SIG-M5 (cell line): ENCODE measurements around the gene DENND2A.
"Not testable (repeated sequence)": the region's sequence is repeated elsewhere in the genome, so short reads cannot be mapped to it uniquely, and the experiment has no call there.

ENCODE experiments used
- DNase-seq: peaks from one replicate; lab custom pipeline; 2025; lab: John Stamatoyannopoulos, UW

DENND2A gene

DNA sequence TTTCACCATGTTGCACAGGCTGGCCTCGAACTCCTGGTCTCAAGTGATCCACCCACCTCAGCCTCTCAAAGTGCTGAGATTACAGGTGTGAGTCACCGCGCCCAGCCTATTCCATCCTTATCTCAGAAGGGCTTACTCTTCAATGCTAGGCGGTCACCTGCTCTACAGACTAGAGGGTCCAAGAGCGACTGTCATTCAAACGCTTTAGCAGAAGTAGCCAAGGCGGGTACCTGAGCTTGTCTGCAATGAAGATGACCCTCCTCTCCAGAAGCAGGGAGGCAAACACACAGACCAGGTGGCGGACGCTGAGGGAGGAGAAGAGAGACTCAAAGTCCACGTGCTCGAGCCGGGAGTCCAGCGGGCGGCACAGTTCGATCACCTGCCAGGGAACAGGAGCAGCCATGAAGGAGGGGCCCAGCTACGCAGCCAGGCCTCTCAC is 96.2 kb downstream of the DENND2A start:
- no peak for DNase-seq

DNA sequence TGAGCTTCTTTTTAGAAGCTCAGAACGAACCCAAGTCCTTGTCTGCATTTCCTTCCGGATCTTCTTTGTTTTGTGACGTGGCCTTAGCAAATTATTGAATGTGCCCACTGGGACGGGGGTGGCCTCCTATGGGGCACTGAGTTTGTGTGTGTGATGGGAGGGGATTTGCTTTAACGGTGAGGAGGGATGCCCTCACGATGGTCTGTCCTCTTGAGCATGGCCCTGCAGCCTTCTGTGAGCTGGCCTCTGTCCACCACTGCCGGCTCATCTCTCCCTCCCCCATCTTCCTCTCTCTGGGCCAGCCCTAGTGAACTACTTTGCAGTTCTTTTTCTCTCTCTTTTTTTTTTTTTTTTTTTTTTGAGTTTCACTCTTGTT is 98.4 kb downstream of the DENND2A start:
- no peak for DNase-seq

DNA sequence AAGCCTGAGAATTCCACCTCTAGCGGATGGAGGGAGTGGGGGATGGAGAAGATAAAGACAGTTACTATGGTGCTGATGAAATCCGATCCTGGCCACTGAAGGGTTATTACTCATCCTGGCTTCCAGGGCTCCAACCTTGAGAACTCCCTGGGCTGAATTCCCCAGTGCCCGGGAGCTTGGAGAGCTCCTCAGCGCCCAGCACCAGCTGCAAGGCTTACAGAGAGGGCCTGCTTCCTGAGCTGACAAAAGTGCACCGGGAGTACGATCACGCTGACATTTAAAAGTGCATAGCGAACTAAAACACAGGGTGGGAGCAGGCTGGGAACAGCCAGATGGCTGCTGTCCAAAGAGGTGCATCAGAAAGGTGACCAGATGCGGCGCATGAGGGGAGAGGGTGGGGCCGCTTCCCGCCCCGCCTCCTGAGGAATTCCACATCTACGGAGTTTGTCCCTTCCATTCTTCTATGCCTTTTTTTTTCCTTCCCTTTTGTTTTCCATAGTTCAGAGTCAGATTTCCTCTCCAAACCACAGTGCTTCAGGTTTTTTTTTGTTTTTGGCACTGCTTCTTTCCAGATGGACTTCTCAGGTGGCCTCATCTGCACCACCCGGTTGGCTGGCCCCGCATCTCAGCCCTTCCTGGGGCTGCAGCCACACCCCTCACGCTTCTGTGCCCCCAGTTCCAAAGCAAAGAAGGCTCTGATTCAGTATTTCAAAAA is 98.9 kb downstream of the DENND2A start:
- no peak for DNase-seq

DNA sequence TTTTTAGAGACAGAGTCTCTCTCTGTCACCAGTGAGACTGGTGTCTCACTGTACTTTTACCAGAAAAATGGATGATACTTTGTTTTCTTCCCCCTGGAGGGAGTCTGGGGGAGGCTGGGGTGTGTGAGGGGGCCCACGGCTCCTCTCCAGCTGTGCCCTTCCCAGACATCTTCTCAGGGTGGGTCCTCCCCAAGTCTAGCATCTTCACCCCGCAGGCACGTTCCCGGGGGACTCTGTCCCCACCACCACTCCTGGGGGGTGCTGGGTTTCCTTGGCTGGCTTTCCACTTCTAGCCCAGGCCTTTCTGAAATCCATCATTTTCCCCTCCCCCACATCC is 99.5 kb downstream of the DENND2A start:
- no peak for DNase-seq

DNA sequence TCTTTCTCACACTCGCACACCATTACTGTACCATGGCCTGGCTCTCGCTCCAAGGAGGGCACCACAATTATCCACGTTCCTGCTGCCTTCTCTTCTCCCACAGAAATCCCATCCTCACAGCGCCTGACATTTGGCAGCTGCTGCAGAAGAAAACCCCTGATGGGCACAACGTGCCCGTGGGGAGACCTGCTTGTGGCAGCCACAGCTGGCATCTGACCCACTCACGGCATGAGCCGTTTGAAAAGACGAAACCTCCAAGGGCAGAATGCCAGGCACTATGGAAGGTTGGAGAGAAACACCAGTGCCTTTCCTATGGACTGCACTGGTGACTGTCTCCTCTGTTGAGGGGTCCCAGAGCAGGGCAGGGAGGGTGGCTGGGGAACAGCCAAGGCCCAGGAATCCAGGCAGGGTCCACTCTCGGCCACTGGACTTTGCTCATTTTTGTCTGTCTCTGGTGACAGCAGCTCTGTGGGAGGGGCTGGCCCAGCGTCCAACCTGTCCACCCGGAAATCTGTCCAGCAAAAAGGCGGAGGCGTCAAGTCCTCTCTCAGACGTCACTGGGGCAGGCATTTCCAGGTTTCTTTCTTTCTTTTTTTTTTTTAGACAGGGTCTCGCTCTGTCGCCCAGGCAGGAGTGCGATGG is 100.4 kb downstream of the DENND2A start:
- DNase-seq: no peak

DNA sequence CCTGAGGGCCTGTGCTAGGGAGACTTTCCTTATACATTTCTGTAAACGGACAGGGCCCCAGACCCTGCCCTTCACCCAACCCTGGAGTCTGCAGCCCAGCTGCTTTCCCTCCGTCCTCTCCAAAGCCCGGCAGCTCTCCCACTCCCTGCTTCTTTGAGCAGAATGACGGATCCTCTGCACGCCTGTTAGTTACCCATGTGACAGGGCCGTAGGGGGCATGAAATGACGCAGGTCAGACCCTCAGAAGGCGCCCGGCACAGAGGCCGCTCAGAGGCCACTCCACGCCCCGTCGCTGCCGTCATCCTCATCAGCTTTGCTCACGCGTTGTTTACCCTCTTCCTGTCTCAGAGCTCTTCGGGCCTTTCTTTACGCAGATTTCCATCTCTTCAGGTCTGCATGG is 101.2 kb downstream of the DENND2A start:
- DNase-seq: no peak

DNA sequence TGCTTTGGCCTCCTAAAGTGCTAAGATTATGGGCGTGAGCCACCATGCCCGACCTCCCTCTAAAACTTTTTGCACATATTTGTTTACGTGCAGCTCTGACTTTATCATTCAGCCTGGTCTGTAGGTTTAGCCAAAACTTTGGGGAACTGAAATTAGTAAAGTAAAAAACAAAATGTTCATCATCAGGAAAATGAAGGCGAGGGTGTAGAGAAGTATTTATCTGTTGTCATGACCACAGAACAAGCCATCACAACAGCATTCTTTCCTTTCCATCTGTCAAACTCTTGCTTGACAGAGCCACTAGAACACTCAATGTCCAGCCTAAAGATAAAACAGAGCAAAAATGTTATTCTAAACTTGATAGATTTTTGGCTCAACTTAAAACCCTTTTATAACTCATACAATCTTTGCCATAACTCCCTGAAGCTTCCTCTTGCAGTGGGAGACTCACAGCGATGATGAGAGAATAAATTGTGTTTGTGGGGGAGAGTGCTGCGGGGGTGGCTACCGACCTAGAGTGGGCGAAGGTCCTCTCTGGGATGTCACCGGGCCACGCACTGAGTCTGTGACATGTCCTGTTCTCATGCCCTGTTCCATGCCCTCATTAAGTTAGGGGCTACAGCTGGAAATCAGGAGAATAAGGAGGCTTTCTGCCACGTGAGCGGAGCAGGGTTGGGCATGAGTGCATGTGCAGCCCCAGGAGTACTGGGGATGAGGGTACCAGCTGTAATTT is 102.7 kb downstream of the DENND2A start:
- no peak for DNase-seq

DNA sequence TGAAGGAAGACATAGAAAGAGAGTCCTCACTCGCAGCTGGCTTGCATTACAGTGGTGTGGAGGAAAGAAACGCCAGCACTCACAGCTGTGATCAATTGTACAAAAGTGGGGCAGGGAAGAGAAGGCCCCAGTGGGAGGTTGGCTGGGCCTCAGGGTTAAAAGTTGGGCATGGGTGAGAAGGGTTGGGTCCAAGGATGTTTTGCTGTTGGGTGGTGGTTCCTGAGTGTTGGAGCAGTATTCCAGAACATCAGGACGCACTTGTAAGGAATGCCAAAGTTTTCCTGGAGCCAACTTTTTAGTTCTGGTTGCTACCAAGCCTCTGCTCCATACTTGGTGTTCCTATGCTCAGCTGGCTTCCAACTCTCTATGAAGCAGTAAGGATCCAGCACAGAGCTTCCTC is 105.9 kb downstream of the DENND2A start:
- DNase-seq: no peak

DNA sequence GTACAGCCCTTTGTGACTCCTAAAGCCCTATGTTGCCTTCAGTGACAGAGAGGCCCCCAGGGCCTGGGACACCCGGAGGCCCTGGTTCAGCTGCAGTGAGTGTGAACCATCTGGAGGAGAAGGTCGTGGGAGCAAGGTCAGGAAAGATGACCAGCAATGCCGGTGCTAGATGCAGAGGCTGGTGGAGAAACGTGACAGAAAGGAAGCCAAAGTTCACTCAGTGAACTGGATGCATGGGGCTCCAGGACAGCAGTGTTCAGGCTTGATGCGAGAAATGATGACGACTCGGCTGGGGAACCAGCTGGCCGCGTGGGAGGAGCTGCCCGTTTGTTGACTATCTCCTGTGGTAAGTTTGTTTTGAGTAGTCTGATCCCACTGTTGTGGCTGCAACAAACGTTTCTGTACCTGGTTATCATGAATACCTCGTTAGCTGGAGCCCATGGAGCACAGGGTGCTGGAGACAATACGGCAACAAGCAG is 107.2 kb downstream of the DENND2A start:
- no peak for DNase-seq

DNA sequence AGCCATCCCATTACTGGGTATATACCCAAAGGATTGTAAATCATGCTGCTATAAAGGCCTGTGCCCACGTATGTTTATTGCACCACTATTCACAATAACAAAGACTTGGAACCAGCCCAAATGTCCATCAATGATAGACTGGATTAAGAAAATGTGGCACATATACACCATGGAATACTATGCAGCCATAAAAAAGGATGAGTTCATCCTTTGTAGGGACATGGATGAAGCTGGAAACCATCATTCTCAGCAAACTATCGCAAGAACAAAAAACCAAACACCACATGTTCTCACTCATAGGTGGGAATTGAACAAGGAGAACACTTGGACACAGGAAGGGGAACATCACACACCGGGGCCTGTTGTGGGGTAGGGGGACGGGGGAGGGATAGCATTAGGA is 111.2 kb downstream of the DENND2A start:
- DNase-seq: not testable (repeated sequence)

DNA sequence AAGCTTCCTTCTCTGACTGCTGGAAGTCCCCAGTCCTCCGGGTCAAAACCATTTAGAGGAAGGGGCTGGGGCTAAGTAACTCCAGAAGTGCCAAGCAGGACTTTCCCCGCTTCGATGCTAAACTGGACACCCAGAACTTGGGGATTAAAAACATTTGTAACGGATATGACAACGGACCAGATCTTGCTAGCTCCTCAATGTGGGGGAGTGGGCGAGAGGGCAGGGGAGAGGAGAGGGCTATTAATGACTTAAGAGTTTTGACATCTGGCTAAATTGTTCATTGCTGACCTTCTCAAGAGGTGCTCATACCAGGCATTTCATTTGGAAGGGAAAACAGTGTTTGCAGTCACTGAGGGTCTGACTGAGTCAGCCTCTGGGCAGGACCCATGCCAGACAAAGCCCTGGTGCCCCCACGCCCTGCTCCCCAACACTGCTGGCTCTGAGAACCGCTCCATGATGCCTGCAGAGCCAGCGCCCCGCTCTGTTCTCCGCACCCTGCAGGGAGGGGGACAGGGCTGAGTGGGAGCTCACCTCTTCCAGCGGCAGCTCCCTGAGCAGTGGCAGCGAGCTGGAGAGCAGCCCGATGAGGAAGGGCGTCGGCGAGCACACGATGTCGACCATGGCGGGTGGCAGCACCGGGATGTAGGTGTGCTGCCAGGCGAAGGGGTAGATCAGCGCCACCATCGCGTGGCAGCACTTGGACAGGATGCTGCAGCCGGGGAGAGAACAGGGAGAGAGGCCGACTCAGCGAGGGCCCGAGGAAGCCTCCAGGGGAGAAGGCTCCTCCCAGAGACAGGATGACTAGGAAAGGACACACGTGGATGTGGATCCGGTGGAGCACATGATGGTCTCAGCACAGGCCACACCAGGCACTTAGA is 113.6 kb downstream of the DENND2A start:
- DNase-seq: no peak

DNA sequence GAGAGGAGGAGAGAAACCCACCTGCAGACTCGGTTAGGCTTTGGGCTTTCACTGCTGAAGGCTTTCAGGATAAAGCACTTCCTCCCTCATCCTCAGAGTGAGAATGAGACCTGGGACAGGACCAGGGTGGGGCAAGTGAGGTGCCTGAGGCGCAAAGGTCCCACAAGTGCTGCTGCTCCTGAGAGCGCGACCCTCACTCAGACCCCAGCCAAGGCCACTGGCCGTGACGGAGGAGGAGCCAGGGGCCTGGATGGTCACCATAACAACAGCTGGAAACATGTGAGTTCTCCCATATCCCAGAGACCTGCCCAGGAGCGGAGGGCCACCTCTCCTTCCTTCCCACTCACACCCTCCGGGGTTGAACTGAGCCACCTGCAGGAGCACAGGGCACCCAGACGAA is 114.4 kb downstream of the DENND2A start:
- DNase-seq: no peak

DNA sequence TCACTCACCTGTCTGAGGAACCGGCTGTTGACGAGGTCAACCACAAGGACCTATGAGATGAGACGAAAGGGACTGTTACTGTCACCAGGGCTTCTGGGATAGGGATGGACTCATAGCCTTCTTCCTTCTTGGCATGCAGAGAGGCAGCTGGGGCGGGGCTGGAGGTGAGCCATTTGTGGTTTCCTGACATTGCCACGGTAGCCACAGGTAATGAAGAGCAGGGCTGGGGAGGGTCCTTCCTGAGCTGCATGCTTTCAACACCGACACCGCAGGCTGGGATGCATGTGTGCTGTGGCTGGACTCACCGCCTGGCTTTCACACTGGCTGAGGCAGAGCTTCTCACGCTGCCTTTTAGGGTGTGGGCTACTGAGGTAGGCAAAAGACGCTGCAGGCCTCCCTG is 114.9 kb downstream of the DENND2A start:
- no peak for DNase-seq

DNA sequence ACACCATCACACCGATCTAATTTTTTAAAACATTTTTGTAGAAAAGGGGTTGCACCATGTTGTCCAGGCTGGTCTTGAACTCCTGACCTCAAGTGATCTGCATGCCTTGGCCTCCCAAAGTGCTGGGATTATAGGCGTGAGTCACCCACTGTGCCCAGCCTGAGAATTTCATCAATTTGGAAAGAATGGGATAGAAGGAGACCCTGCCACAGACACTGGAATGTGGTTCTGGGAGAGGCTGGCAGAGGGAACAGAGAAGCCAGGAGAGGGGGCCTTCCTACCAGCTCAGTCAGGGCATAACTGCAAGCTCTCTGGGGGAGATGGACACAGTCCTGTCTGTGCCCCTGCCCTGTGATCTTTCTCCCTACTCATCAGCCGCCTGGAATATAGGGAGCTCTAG is 119.2 kb downstream of the DENND2A start:
- no peak for DNase-seq

DNA sequence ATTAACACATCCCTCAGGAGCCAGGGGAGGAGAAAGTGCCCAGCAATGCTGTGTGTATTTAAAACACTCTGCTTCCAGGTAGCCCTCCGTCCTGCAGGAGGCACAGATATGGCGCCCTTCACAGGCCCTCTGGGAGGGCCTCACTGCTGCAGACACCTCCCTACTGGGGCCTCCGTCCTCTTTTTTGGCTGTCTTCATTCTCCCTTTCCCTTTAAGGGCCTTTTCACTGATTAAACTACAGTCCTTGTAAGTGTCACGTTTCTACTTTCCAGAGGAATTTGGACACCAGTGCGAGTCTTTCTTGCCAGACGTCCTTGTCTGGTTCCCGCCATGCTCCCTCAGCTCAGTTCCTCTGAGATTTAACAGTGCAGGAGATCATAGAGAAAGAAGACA is 121.6 kb downstream of the DENND2A start:
- DNase-seq: no peak

DNA sequence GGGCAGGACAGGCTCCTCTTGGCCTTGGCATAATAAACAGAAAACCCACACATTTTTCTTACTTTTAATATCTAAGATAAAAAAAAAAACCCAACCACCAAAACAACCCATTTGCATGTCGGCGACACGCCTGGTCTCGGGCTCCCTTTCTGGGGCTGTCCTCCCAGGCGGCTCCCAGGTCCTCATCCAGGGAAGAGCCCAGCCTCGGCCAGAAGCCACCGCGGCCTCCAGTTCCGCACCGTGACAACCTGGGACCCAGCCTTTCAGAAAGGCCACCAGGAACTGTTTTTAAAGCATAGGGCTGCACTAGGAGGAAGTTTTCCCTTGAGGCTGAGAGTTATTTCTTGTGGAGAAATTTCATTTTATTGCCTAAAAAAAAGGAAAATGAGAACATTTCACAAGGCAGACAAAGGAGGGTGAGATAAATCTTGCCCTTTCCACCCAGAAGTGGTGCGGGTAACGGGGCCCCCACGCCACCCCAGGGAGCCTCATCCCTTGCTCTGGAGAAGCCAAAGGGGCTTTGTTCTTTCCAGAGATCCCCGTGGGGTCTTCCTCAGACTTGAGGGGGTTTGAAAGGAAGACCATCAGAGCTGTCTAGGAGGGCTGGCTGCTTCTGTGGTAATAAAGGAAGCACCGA is 122.1 kb downstream of the DENND2A start:
- no peak for DNase-seq

DNA sequence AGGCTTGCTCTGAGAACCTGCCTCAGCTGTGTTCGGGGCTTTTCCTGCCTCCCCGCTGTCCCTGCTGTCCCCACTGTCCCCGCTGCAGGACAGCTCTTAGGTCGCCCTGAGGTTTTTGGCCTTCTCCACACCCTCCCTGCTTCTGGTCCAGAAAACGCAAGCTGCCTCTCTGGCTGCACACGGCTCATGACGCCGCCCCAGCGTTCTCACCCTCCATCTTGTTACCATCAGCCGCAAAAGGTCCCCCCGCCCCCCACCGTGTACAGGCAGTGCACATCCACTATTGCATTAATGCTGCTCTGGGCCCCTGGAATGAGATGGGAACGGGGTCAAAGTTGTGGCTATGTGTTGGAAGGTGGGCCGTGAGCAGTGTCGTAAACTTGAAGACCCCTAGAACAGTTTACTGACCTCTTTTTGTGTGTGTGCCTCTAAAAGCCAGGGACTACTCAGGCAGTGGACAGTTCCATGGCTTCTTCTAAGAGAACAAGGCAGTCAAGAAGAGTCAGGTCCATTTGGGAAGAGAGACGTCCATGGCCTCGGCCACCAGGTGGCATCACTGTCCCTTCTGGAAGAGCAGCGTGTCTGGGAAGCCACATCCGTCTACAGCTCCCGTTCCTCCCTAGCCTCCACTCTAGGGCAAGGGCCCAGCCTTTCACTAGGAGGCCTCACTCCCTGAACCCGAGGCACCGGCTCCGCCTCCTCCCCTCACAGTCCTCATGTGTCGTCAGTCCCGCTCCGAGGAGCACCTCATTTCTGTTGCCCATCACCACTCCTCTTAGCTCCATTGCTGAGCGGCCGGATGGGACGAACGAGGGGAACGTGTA is 122.9 kb downstream of the DENND2A start:
- peak; percentile 9 for DNase-seq

DNA sequence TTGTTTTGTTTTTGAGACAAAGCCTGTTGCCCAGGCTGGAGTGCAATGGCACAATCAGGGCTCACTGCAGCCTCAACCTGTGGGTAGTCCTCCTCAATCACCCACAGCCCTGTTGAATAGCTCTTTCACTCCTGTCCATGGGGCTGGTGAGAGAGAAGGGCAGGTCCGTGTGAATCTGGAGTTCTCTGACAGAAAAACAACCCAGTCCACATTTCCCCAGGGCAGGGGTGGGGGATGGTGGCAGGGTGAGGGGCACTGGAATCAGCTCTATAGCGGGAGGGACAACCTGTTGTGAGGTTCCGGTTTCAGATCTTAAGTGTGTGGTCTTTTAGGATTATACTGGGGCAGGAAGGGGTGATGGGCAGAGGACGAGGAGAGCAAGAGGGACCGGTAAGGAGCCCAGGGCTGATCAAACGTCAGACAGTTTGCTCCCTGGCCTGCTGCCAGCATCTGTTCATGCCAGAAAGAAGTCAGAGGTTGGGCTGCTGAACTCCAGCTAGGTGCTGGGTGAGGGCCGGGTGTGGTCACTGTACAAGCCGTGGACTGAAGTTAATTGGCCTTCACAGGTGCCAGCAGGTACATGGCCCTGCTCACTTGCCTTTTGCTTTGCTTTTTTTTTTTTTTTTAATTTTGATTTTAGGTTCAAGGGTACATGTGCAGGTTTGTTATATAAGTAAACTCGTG is 128.2 kb downstream of the DENND2A start:
- no peak for DNase-seq

DNA sequence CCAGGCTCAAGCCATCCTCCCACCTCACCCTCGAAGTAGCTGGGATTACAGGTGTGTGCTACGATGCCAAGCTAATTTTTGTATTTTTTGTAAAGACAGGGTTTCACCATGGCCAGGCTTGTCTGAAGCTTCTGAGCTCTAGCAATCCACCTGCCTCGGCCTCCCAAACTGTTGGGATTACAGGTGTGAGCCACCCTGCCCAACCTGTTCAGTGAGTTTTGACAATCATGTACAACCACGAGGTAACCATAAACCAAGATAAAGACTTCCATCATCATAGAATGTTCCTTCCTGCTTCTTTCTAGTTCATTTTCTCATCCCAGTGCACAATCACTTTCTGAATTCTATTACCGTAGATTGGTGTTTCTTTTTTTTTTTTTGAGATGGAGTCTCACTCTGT is 130.8 kb downstream of the DENND2A start:
- no peak for DNase-seq

DNA sequence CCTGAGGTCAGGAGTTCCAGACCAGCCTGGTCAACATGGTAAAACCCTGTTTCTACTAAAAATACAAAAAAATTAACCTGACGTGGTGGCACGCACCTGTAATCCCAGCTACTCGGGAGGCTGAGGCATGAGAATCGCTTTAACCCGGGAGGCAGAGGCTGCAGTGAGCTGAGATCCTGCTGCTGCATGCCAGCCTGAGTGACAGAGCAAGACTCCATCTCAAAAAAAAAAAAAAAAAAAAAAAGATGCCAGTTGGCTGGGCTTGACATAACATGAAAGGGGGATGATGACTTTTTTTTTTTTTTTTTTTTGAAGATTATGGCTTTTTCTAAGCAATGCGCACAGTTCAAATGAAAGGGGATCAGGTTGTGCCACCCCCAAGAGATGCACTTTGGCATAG is 133.1 kb downstream of the DENND2A start:
- DNase-seq: not testable (repeated sequence)
